GM10248 (cell line): ENCODE measurements around the gene TRIM52.
A peak's percentile ranks its signal among the peaks of the same experiment; 100 is the strongest.

Experiments
- CTCF ChIA-PET: fragments of 300-600 bp; sonication (Branson Sonifier 250); formaldehyde crosslinking; extraction: SDS; loops from one replicate; lab custom pipeline; 2021; ENCODE audit warnings: antibody characterized with exemption; lab: Yijun Ruan, JAX
- POLR2A ChIA-PET: fragments of 350-650 bp; sonication (Branson Sonifier 250); formaldehyde crosslinking; extraction: SDS; loops from one replicate; lab custom pipeline; 2020; ENCODE audit warnings: antibody characterized with exemption; lab: Yijun Ruan, JAX
- DNase-seq: peaks from one replicate; pipeline ENCODE4 v3.0.0; 2012; ENCODE audit errors: extremely low spot score
- CTCF ChIP-seq: IDR thresholded peaks from 2 replicates; pipeline ENCODE4 v1.5.1; 2012; ENCODE audit warnings: mild to moderate bottlenecking, low read depth; ENCODE audit errors: extremely low read depth, missing control alignments, control extremely low read depth

TRIM52 gene

GRCh38 chr5:181255276-181255675 lies 5.7 kb downstream of the TRIM52 start:
- CTCF ChIA-PET: interaction anchor here (2.0 kb wide), 1 partner anchor 10 kb away, joined by 8 read pairs; the partner anchor contains the start of gene RACK1
- TF ChIP-seq CTCF: no peak
- POLR2A ChIA-PET: interaction anchor here (0.5 kb wide), 1 partner anchor 66 kb away, joined by 4 read pairs; no protein-coding TSS in a partner anchor
- DNase-seq: no peak

GRCh38 chr5:181248277-181248676 lies 12.7 kb downstream of the TRIM52 start:
- TF ChIP-seq CTCF: no peak
- CTCF ChIA-PET: interaction anchor here (1.2 kb wide), 1 partner anchor 23 kb away, joined by 3 read pairs; no protein-coding TSS in a partner anchor
- DNase-seq: no peak
- POLR2A ChIA-PET: interaction anchor here (1.1 kb wide), 1 partner anchor 13 kb away, joined by 4 read pairs; the partner anchor contains the start of gene TRIM52

- DNase-seq: peak; percentile 89
- ChIA-PET CTCF (interaction anchor here (1.2 to 1.4 kb wide), 3 partner anchors 10 to 58 kb away, joined by 3 to 4 read pairs (median 3); partner anchors contain the start of gene TRIM52), POLR2A (no interaction called here)
- TF ChIP-seq CTCF: no peak
Observed at GRCh38 chr5:181246276-181247049, 14.5 kb downstream of the TRIM52 start.

- TF ChIP-seq CTCF: no peak
- CTCF ChIA-PET: interaction anchor here (1.2 to 2.5 kb wide), 5 partner anchors 9 to 57 kb away, joined by 3 to 8 read pairs (median 4); partner anchors contain the start of gene TRIM52
- no peak for DNase-seq
- POLR2A ChIA-PET: no interaction called here
Observed at GRCh38 chr5:181245427-181246275, 15.3 kb downstream of the TRIM52 start.

- ChIA-PET CTCF (interaction anchor here (0.8 to 2.5 kb wide), 5 partner anchors 10 to 59 kb away, joined by 3 to 8 read pairs (median 4); no protein-coding TSS in a partner anchor), POLR2A (interaction anchor here (0.6 to 0.9 kb wide), 4 partner anchors 12 to 429 kb away, joined by 3 to 4 read pairs (median 3); no protein-coding TSS in a partner anchor)
- TF ChIP-seq CTCF: no peak
- DNase-seq: peak; percentile 89
Observed at GRCh38 chr5:181243564-181244343, 17.2 kb downstream of the TRIM52 start, which contains the start of gene RACK1. TSS of gene RACK1 (minus strand) at chr5:181243906. CDS start at chr5:181243800, 106 bp downstream.
